ENCODE data around the gene NUDT22.
A peak's percentile ranks its signal among the peaks of the same experiment; 100 is the strongest.

Gene NUDT22

GRCh38 chr11:64178951-64179639 lies 47.0 kb upstream of the NUDT22 start:
- H3K9me2 ChIP-seq (replicated peaks; ENCODE audit: insufficient read depth, low read length), result no peaks in the 10 kb centered on the region
- H3K27me3 ChIP-seq (ENCODE audit: low read length), result no peaks in the 10 kb centered on the region
- no peak overlapping the region for H3K27ac ChIP-seq (ENCODE audit: low read depth, low read length)
- no peak overlapping the region for H3K4me2 ChIP-seq (ENCODE audit: low read depth, low read length, poor library complexity, severe bottlenecking)
- 0 out of 2 replicates have a peak, but pooled peaks cover 5% of the 10 kb centered on the region for H3F3A ChIP-seq (ENCODE audit: insufficient read depth)
- H3K36me3 ChIP-seq (ENCODE audit: low read length), result no peaks in the 10 kb centered on the region
- no peak overlapping the region for H3K4me3 ChIP-seq (ENCODE audit: insufficient read depth, low read length, poor library complexity, severe bottlenecking)
- H3K79me2 ChIP-seq (ENCODE audit: insufficient read depth, low read length), result peaks cover under 1% of the 10 kb centered on the region; the same call in 1 of the 2 replicates
- H3K9me3 ChIP-seq (ENCODE audit: insufficient read depth, low read length), result no peaks in the 10 kb centered on the region
- no peaks in the 10 kb centered on the region for H4K20me1 ChIP-seq (ENCODE audit: low read depth, low read length)
- TF ChIP-seq EZH2phosphoT487 (conservative IDR thresholded peaks at IDR 0.05; ENCODE audit: low read length), result no peak
- TF ChIP-seq, protein P1, sequence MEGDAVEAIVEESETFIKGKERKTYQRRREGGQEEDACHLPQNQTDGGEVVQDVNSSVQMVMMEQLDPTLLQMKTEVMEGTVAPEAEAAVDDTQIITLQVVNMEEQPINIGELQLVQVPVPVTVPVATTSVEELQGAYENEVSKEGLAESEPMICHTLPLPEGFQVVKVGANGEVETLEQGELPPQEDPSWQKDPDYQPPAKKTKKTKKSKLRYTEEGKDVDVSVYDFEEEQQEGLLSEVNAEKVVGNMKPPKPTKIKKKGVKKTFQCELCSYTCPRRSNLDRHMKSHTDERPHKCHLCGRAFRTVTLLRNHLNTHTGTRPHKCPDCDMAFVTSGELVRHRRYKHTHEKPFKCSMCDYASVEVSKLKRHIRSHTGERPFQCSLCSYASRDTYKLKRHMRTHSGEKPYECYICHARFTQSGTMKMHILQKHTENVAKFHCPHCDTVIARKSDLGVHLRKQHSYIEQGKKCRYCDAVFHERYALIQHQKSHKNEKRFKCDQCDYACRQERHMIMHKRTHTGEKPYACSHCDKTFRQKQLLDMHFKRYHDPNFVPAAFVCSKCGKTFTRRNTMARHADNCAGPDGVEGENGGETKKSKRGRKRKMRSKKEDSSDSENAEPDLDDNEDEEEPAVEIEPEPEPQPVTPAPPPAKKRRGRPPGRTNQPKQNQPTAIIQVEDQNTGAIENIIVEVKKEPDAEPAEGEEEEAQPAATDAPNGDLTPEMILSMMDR (IDR thresholded peaks at IDR 0.05; ENCODE audit: insufficient read depth, low read length, poor library complexity, severe bottlenecking), result no peak
- no peak overlapping the region for H2AFZ ChIP-seq (ENCODE audit: low read depth, low read length, severe bottlenecking)
- no peak overlapping the region for H3K9ac ChIP-seq (ENCODE audit: low read length)

GRCh38 chr11:64180891-64181290 lies 45.2 kb upstream of the NUDT22 start:
- Histone ChIP-seq H3K79me2 (ENCODE audit: insufficient read depth, low read length) (peaks cover 12% of the 10 kb centered on the region), H3K4me2 (ENCODE audit: low read depth, low read length, poor library complexity, severe bottlenecking) (peak overlapping the region; percentile 46), H3K9me2 (replicated peaks; ENCODE audit: insufficient read depth, low read length) (no peaks in the 10 kb centered on the region), H3K27ac (ENCODE audit: low read depth, low read length) (no peak overlapping the region), H4K20me1 (ENCODE audit: low read depth, low read length) (no peaks in the 10 kb centered on the region), H3K9me3 (ENCODE audit: insufficient read depth, low read length) (no peaks in the 10 kb centered on the region), H3K27me3 (ENCODE audit: low read length) (no peaks in the 10 kb centered on the region), H3K4me3 (ENCODE audit: insufficient read depth, low read length, poor library complexity, severe bottlenecking) (no peak overlapping the region), H3K9ac (ENCODE audit: low read length) (0 out of 2 replicates have a peak overlapping the region, but pooled peaks have one; percentile 17), H3F3A (ENCODE audit: insufficient read depth) (0 out of 2 replicates have a peak, but pooled peaks cover 7% of the 10 kb centered on the region), H2AFZ (ENCODE audit: low read depth, low read length, severe bottlenecking) (no peak overlapping the region), H3K36me3 (ENCODE audit: low read length) (no peaks in the 10 kb centered on the region)
- no peak for TF ChIP-seq EZH2phosphoT487 (conservative IDR thresholded peaks at IDR 0.05; ENCODE audit: low read length)
- TF ChIP-seq, protein P1 (IDR thresholded peaks at IDR 0.05; ENCODE audit: insufficient read depth, low read length, poor library complexity, severe bottlenecking), result no peak

- Histone ChIP-seq H3K4me2 (ENCODE audit: low read depth, low read length, poor library complexity, severe bottlenecking) (peak overlapping the region; percentile 46), H3K9me3 (ENCODE audit: insufficient read depth, low read length) (no peaks in the 10 kb centered on the region), H3K9me2 (replicated peaks; ENCODE audit: insufficient read depth, low read length) (no peaks in the 10 kb centered on the region), H3F3A (ENCODE audit: insufficient read depth) (0 out of 2 replicates have a peak, but pooled peaks cover 7% of the 10 kb centered on the region), H3K9ac (ENCODE audit: low read length) (peak overlapping the region; percentile 17), H4K20me1 (ENCODE audit: low read depth, low read length) (no peaks in the 10 kb centered on the region), H3K79me2 (ENCODE audit: insufficient read depth, low read length) (peaks cover 12% of the 10 kb centered on the region), H2AFZ (ENCODE audit: low read depth, low read length, severe bottlenecking) (no peak overlapping the region), H3K27ac (ENCODE audit: low read depth, low read length) (peak overlapping the region; percentile 12; the same call in 1 of the 2 replicates), H3K4me3 (ENCODE audit: insufficient read depth, low read length, poor library complexity, severe bottlenecking) (peak overlapping the region; percentile 12), H3K27me3 (ENCODE audit: low read length) (no peaks in the 10 kb centered on the region), H3K36me3 (ENCODE audit: low read length) (no peaks in the 10 kb centered on the region)
- TF ChIP-seq, protein P1 (IDR thresholded peaks at IDR 0.05; ENCODE audit: insufficient read depth, low read length, poor library complexity, severe bottlenecking), result no peak
- TF ChIP-seq EZH2phosphoT487 (conservative IDR thresholded peaks at IDR 0.05; ENCODE audit: low read length), result no peak
These were observed 44.3 kb upstream of the NUDT22 start for GRCh38 chr11:64181506-64182411.
